ENCODE data around the gene TSPAN8.
"Not testable (repeated sequence)": the region's sequence is repeated elsewhere in the genome, so short reads cannot be mapped to it uniquely, and the experiment has no call there.

Gene TSPAN8

DNA sequence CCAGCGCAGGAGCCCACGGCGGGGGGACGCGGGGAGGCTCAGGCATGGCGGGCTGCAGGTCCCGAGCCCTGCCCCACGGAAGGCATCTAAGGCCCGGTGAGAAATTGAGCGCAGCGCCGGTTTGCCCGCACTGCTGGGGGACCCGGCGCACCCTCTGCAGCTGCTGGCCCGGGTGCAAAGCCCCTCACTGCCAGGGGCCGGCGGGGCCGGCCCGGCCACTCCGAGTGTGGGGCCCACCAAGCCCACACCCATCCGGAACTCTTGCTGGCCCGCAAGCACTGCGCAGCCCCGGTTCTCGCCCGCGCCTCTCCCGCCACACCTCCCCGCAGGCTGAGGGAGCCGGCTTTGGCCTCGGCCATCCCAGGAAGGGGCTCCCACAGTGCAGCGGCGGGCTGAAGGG lies 8.5 kb upstream of the TSPAN8 start:
- TF ChIP-seq CTCF (IDR thresholded peaks at IDR 0.05; ENCODE audit: insufficient read depth, low read depth, low read length, missing control alignments) = no peak
- DNase-seq (ENCODE audit: low read depth) = no peak
- no peak overlapping the region for H3K4me3 ChIP-seq (ENCODE audit: low read length)

GRCh38 chr12:71165780-71166179 lies 8.0 kb upstream of the TSPAN8 start:
- DNase-seq (ENCODE audit: low read depth); H3K4me3 ChIP-seq (ENCODE audit: low read length): not testable (repeated sequence)

DNA sequence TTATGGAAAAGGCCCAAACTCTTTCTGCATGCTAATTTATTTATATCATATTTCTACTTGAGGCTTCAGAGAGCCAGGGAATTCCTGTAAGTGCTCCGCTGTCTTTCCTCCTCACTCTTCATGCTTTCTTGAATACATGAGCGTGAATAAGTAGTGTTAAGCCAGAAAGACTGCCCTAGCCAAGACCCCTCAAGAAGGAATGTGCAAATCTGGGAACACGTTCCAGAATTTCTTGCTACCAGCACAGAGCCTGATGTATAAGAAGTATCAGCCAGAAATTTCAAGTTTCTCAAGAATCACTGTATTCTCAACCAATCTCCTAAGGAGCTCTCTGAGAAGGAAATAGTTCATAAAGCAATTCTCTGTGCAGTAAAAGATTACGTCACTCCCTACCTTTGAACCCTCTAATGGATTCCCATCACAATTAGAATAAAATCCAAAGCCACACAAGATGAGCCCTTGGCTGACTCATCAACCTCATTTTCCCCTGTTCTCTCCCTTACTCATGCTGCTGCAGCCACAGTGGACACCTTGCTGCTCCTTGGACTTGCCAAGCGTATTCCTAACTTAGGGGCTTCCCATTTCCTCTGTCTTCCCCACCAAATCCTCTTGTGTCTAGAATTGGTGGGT lies 6.9 kb upstream of the TSPAN8 start:
- TF ChIP-seq CTCF (IDR thresholded peaks at IDR 0.05; ENCODE audit: insufficient read depth, low read depth, low read length, missing control alignments) = no peak

DNA sequence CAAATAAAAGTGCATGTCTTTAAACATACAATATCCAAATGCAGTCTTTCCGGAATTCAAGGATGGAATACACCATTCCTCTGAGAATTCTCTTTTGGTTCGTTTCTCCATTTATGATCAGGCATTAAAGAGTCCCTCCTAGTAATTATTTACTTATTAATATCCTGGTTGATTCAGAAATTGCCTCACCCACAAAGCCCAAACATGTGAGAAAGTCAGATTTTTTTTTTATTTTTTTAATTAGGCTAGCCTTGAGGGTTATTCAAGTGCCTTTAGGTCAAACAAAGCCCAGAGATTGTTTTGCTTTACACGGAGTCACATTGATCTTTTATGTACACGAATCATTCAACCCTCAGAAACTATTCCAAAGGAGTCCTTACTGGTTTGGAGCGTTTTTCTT lies 6.4 kb upstream of the TSPAN8 start:
- no peak overlapping the region for H3K4me3 ChIP-seq (ENCODE audit: low read length)
- TF ChIP-seq CTCF (IDR thresholded peaks at IDR 0.05; ENCODE audit: insufficient read depth, low read depth, low read length, missing control alignments) = no peak
- DNase-seq (ENCODE audit: low read depth) = no peak

More for the DNA sequence above, 6.9 kb upstream of the TSPAN8 start:
- DNase-seq (ENCODE audit: low read depth) = no peak
- H3K4me3 ChIP-seq (ENCODE audit: low read length) = no peak overlapping the region

DNA sequence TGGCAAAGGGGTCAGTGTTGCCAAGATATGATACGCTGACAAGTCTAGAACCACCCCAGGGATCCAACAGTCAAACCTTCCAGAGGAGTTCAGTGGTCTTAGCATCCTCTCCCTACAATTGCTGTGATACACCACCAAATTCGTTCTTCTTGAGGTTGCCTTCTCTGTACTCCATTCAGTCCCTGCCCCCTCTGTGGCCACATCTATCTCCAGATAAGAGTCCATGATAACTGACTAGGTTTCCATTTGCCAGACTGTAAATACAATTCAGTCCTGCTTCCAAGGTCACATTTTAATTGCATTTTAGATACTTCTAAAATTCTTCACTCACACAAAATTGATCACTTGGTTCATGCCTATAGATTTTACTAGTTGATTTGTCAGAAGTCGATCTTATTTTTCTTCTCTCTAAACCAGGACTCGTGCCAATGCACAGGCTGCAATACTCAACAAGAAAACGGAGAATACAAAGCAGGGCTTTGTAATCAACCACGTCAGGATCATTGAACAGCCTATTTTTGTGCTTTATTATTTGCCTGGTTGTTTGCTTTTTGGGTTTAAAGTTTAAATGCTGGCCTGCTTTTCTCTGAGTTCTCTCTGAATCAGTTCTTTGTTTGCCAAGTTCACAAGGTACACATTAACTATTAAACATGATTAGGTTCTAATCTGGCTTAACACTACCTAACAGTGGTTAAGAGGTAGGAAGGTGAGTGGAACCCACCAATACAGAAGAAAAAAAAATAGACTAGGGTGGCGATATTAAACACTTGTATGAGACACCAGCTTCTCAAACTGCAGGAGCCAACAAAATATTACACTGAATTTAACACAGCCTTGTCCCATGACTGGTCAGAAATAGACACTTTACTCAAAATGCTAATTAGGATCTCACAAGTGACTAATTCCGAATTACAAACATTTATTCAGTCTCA lies 5.3 kb upstream of the TSPAN8 start:
- no peak for DNase-seq (ENCODE audit: low read depth)
- no peak overlapping the region for H3K4me3 ChIP-seq (ENCODE audit: low read length)
- no peak for TF ChIP-seq CTCF (IDR thresholded peaks at IDR 0.05; ENCODE audit: insufficient read depth, low read depth, low read length, missing control alignments)

GRCh38 chr12:71161591-71161990 lies 3.8 kb upstream of the TSPAN8 start:
- no peak overlapping the region for H3K4me3 ChIP-seq (ENCODE audit: low read length)
- no peak for DNase-seq (ENCODE audit: low read depth)
- no peak for TF ChIP-seq CTCF (IDR thresholded peaks at IDR 0.05; ENCODE audit: insufficient read depth, low read depth, low read length, missing control alignments)

- TF ChIP-seq CTCF (IDR thresholded peaks at IDR 0.05; ENCODE audit: insufficient read depth, low read depth, low read length, missing control alignments) = no peak
- peak; percentile 44 for DNase-seq (ENCODE audit: low read depth)
- H3K4me3 ChIP-seq (ENCODE audit: low read length) = no peak overlapping the region
Observed at GRCh38 chr12:71160585-71160984, 2.8 kb upstream of the TSPAN8 start.

All from epithelial cell of esophagus (primary cell).